HCT116 (cell line): ENCODE data around the gene ARVCF.

Experiments
- CTCF ChIP-seq, 3 experiments: fragments of 200-600 bp in 1 of 3; sonication (generic) in 1 of 3; IDR thresholded peaks in 2 of 3; conservative IDR thresholded peaks in 1 of 3; 2 replicates each; pipeline ENCODE4 v1.5.1; 2012 to 2017; ENCODE audit warnings: low read depth in 2 of 3, low read length in 2 of 3, antibody characterized with exemption in 1 of 3, borderline replicate concordance in 1 of 3, control low read depth in 1 of 3, mild to moderate bottlenecking in 1 of 3, mixed read lengths in 1 of 3, mixed run types in 1 of 3, moderate library complexity in 1 of 3; ENCODE audit not compliant: insufficient read depth in 1 of 3
- ZNF274 ChIP-seq: fragments of 200-500 bp; sonication (Bioruptor generic); IDR thresholded peaks from 2 replicates; pipeline ENCODE4 v1.6.1; 2014; ENCODE audit warnings: mild to moderate bottlenecking, low read depth, low read length, inconsistent platforms

DNA sequence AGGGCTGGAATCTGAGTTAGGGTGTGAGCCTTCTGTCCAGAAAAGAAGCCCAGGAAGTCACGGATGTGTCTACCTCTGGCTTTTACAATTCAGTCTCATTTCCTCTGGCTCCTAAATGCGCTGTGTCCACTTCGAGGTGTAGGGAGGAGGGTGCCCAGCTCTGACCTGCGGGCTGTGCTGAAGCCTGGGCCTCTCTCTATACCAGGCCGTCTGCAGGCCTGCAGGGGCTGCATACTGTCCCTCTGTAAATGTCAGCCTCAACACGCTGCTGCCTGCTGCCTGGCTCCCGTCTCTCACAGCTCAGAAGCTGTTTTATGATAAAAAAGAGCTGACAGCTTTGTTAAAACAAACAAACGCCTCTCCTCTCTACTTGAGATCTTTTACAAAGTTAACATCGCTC, 14.5 kb downstream of the ARVCF start:
- TF ChIP-seq ZNF274 (no peak), CTCF (IDR thresholded peaks at IDR 0.05 in 2 of 3, conservative IDR thresholded peaks at IDR 0.05 in 1 of 3; ENCODE audit: borderline replicate concordance in 1 of 3, insufficient read depth in 1 of 3, low read depth in 2 of 3, low read length in 2 of 3) (no peak)
